GM21528 (cell line): ENCODE data around the gene LSM12.

Source experiments
- ATAC-seq: cut with Tn5 transposase; IDR thresholded peaks from one replicate; pipeline ENCODE4 v1.9.1; 2021; ENCODE audit warnings: mild to moderate bottlenecking, moderate library complexity; ENCODE audit not compliant: unreplicated experiment, low FRiP score

Gene LSM12

DNA sequence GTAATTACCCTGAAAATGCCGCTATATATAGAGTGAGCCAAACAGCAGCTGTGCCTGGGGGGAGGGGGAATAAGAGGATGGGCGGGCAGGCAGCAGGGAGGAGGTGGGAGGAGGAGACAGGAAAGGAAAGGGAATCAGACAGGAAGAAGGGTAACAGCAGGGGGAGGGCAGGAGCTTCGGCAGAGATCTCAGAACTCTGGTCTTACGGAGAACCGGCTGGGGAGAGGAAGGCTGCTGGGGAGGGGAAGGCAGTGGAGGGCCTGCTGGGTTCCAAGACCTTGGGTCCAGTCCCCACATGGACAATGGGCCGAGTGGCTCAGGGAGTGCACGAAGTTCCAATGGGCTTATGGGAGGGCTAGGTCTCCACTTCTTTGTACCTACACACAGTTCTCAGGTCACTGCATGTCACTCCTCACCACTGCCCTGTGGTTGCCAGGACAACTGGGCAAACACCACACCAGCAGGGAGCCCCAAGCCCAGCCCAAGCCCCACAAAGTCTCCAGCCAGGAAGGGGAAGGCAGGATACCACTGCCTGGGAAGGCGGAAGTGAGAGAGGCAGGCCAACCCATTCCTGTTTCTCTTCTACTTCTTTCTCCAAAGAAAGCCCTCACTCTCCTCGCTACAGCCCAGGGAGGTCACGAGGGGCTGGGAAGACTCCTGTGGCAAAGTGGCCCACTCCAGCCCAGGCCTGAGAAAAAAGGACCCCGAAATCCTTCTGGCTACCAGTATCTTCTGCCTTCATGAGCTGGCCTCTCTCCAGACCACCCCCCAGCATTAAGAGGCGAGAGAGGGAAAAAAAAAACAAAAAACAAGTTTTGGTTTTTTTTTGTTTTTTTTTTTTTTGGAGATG lies 29.4 kb upstream of the LSM12 start:
- ATAC-seq, result no peak

DNA sequence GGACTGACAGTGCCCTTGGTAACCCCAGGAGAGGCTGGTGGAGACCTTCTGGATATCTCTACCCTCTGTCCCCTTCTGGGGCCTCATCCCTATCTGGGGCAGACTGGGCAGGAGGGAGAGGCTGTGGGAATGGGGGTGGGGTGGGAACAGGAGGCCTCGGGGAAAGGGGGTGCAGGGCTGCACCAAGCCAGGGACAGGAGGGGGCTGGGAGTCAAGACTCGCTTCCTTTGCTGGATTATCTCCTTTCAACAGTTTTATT lies 28.8 kb upstream of the LSM12 start:
- no peak for ATAC-seq

DNA sequence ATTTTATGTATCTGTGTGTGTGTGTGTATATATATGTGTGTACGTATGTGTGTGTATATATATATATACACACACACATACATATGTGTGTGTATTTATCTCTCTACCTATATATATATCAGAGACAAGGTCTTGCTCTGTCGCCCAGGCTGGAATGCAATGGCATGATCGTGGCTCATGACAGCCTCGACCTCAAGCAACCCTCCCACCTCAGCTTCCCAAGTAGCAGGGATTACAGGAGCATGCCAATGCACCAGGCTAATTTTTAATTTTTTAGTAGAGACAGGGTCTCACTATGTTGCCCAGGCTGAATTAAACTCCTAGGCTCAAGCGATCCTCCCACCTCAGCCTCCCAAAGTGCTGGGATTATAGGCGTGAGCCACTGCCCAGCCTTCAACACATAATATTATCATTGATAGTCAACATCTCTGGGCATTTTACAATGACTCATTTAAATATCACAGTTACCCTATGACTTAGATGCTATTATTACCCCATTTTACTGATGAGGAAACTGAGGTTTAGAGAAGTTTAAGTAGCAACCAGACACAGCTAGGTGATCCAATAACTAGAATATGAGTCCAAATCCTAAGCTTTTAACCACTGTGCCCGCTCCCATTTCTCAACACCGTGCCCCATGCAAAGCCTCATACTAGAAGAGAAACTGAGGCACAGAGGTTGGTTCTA lies 28.4 kb upstream of the LSM12 start:
- ATAC-seq, result no peak

DNA sequence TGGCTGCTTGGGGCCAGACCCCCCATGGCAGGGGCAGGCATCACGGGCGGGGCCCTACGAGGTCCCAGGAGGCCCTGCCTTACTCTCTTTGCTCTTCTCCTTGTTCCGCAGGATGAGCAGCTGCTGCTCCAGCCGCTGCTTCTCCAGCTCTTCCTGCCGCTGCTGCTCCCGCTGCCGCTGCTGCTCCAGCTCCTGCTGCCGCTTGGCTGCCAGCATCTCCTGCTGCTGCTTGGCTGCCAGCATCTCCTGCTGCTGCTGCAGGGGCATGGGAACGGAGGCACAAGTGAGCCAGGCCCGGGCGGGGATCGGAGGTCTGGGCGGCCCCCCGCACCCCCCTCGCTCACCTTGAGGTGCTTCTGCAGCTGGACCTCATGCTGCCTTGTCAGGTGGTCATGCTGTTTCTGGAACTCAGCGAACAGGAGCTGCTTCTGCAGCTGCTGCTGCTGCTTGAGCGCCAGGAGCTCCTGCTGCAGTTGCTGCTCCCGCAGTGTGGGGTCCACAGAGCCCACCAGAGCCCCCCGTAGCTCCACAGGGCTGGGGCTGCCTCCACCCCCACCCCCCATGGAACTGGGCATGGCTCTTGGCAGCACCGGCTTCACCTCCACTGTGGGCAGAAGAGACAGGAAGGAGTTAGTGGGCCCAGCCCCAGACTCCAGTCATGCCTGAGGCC lies 26.9 kb upstream of the LSM12 start:
- ATAC-seq, result no peak

DNA sequence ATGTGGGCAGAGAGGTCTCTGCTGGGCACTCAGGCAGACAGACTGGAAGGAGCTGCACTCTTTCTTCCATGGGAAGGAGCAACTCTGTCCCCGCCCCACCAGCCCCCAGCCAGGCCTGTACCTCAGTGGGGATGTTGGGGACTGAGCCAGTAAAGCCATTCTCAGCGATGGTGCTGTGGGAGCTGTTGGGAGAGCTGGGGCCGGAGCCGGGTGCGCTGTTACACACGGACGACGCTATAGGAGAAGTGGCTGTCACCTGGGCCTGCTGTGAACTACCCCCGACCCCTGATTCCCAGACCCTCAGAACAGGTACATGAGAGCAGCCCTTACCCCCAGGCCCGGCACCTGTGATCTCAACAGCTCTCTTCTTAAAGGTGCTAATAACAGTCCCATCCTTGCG lies 25.6 kb upstream of the LSM12 start:
- ATAC-seq, result no peak

DNA sequence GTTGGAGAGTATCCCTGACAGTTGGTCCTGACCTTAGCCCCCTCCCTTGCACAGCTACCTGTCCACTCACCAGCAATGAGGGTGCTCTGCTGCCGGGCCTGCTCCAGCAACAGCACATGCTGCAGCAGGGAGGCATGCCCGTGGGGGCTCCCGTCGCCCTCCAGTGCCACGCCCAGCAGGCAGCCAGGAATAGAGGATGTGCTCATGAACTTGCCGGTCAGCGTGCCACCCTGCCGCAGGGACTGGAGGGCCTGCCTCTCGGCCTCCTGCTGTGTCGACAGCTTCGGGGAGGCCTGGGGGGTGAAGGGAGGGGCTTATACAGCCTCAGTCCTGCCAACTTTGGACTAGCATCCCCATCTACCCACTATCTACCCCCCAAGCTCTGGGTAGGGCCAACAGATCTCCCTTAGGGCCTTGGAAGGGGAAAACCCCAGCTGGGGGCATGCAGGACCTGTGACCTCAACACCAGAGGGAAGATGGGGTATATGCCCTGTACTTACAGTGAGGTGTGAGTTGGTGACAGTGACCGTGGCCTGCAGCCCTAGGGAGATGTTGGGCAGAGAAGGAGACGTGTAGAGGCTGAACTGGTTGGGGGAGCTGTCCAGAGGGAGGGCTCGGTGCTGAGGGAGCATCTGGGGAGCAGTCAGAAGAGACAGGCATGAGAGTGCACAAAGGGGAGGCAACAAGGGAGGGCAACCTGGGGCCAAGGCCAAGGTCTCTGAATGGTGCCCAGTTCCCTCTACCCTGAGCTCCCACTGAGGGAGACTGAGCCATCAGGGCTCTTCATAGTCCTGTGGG lies 24.9 kb upstream of the LSM12 start:
- no peak for ATAC-seq

DNA sequence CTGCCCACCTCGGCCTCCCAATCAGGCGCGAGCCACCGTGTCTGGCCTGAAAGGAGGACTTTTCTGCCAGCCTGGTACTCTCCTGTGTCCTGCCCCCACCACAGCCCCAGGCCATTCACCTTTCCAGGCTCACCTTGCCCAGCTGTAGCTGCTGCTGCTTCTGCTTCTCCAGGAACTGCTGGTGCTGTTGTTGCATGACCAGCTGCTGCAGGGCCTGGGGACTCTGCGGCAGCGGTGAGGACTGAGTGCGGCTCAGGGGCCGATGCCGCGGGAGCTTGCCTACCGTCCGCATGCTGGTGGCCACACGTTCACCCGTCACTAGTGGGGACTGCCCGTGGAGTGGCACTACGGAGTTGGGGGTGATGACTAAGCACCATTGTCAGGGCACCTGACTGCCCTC lies 21.8 kb upstream of the LSM12 start:
- ATAC-seq, result no peak

DNA sequence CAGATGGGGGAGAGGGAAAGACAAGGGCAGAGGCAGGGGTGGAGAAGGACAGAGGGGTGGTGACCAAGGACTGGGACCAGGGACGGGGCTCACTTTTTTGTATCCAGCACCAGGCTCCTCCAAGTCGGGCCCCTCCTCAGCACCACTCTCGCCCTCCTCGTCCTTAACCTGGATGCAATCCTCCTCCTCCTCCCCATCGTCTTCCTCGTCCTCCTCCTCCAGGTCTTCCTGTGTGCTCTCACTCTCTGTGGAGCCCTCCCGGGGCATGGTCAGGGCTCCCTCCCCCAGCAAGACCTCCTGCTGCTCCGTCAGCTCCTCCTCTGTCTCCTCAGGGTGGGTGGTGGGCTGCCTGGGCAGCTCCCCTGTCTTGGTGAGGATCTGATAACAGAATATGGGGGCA lies 20.8 kb upstream of the LSM12 start:
- ATAC-seq, result no peak

DNA sequence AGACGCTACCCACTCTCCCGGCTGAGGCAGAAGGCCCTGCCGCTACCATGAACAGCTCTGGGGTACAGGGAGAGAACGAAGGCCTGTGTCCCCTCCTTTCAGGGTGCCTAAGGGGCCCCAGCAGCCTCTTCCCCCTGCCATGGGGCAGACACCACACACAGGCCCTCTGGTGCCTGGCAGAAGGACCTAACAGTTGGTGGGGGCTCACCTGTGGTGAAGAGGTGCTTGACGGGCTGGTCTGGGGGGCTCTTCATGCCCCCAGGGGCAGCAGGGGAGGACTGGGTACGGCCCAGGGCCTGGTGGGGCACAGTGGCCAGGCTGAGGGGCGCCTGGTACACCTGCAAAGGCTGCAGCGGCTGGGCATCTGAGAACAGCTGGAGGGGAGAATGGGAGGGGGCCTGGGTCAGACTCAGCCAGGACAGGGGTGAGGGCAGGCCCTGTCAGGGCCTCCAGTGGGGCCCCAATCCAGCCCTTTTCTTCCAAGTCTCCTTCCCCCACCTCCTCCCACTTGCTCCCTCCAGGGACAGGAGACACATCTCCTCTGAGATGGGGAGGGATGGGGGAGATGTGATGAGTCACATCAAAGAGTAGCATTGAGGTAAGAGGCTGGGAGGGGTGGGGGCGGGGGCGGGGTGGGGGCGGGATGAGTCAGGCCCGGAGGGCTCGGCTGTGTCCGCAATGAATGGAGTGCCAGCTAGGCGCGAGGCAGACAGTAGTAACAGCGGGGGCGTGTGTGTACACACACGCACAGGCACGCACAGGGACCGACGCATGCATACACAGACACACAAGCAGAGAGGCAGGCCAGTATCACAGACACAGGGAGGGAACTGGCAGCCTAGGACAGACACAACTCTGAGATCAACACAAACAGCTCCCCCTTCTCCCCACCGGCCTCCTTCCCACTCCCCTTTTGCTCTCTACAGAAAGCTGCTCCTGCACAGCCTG lies 20.2 kb upstream of the LSM12 start:
- ATAC-seq, result no peak

DNA sequence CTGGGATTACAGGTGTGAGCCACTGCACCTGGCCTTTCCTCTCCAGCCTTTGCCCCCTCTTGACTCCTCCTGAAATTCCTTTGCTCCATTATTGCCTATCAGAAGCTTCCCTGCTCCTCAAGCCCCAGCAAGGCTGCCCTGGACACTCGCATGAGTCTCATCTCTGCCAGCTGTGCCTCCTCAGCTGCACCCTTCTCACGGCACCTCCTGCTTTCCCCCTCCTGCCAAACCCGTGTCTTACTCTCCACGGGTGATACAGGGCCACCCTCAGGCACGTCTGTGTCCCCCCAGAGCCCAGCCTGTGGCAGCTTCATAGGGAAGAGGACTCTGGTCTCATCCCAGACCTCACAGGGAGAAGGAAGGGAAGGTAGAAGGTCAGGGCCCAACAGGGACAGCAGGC lies 19.4 kb upstream of the LSM12 start:
- no peak for ATAC-seq

DNA sequence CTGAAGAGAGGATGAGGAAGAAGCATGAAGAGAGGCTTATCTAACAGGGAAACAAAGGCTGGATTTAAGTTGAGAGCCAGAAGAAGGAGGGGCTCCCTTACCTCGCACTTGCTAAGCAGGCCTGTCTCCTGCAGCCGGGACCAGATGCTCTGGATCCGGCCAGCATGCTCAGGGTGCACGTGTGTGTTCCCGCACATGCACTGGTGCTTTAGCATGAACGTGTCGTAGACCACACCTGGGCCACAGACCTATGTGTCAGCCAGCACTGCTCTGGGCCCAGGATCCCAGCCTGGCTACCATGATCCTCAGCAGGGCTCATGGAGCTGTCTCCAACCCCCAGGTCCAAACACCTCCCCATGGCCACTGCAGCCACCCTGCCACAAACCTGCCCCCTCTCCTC lies 18.4 kb upstream of the LSM12 start:
- no peak for ATAC-seq

DNA sequence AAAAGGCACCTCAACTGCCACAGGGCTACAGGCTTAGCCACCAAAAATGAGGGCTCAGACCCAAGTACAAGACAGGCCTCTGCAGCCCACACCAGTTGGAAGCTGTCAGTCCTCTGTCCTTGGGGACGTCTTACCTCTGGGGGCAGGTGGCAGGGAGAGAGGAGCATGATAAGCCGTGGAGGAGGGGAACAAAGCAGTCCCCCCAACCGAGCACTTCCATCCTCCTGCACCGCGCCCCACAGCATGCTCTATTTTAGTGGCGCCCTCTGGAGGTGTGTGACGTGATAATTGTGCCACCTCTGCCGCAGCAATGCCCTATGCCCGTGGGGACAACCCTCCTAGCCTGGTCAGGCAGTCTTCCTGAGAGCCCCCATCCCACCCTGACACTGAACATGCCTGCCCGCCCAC lies 17.7 kb upstream of the LSM12 start:
- no peak for ATAC-seq

DNA sequence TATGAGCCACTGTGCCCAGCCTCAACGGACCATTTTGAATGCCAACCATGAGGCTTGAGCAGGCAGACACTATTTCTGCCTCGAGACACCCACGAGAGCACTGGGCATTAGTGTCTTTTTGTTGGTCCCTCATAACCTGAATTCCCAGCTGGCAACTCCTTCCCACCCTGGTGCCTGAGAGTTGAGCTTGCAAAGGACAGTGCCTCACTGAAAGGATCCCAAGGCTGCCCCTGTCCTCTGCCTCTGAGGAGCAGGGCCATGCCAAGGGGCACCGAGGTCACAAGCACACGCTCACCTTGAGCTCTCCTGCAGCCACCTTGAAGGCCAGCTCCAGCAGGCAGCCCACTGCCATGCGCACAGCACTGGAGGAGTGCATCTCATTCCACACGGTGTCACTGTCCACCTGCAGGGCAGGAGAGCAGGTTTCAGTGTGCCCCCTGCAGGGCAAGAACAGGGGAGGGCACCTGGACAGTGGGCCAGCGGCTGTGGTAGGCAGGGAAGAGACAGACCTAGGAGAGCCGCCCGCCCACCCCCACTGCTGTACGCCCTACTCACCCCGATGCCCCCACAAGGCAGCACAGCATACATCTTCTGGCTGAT lies 16.9 kb upstream of the LSM12 start:
- ATAC-seq, result no peak

DNA sequence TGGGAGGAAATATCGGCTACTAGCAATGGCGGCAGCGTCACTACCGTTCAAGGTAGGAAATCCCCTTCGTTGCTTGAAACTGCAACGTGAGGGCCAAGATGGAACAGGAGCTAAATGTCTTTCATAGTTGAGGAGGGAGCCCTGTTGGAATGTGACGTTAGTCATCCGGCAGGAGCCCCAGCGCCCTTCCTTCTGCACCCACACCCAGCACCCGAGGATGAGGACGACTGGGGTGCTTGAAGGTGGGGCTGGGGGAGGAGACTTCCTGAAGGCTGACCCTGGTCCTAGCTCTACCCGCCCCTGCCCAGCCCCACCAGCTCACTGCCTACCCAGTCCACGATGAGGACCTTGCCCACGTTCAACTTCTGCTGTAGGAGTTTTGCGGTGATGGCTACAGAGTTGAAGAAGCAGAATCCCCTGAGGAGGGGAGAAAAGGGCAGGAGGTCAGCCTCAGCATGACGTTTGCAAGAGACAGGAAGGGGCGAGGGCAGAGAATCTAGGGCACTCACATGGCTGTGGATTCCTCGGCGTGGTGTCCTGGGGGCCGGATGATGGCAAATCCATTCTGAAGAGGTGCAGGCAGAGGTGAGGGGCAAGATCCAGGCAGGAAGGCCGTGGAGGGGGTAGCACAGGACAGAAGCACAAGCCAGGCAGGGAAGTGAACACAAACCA lies 15.9 kb upstream of the LSM12 start:
- no peak for ATAC-seq

DNA sequence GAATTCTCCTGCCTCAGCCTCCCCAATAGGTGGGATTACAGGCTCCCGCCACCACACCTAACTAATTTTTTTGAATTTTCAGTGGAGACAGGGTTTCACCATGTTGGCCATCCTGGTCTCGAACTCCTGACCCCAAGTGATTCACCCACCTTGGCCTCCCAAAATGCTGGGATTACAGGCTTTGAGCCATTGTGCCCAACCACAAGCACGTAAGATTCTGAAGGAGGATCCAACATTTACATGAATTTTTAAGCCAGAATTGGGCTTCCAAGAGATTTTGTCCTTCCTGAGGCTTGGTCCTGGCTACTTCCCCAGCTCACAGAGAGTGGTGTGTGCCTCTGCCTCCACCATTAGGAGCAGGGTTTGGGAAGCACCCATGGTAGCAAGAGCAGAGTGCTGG lies 15.2 kb upstream of the LSM12 start:
- ATAC-seq, result no peak

DNA sequence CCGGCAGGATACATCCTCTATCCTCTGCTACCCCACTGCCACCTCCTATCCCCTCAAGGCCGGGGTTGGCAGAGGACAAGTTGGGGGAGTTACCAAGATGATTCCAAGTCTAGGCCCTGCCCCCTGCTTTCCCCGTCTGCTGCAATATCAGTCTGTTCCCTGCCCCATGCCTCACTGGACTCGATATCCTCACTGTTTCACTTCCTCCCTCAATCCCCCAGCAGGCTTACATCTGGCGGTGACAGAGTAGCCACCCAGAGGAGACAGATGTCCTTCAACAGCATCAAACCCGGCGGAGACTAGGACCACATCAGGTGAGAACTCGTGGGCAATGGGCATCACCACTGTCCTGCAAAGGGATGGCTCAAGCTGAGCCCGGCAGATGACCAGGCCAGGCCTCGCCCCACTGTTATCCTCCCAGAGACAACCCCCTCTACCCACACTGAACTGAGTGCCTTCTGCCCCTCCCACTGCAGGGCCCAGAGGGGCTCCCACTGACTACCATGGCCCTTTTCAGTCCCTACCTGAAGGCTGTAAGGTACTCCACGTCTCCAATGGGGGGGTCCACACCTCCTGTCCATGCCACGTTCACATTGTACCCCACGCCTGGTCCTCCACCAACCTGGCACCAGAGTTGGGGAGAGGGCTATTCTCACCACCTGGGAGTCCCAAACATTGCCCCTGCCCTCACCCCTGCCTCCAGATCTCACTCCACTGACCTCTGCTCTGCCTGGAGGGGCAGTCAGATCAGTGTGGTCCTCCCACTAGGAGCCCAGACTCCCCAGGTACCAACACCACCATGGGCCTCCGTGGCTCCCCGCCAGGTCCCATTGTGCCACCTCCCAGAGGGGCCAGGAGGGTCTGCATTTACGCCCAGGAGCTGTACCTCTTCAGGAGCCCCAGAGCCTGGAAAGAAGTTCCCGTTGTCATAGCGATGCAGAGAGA lies 13.7 kb upstream of the LSM12 start:
- no peak for ATAC-seq

DNA sequence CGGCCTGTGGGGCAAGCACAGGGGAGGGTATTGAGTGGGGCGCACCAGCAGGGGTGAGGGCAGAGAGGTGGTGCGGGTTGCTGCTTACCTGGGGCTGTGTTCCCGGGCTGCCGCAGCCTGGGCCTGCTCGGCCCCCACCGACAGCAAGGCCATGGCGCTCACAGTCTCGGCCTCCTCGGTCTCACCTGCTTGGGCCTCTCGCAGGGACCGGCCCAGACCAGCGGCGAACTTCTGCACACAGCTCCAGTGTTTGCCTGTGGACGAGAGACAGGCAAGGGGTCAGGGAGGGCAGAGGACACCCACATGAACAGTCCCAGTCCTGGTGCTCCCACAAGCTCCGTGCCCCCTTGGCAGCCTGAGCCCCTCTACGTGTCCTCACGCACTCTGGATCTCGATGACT lies 11.9 kb upstream of the LSM12 start:
- no peak for ATAC-seq

DNA sequence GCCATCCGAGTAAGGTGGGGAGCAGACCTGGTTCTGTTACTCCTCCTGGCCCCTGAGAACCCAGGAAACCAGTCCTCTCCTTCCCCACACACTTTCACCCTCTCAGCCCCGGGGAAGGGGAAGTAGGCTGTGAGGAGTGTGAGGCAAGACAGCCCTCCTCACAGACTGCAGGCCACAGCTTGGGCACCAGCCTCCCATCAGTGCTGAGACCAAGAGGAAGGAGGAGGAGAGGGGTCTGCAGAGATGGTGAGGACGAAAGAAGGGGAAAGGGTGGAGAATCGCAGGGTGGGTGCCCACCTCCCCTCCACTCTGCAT lies 11.1 kb upstream of the LSM12 start:
- ATAC-seq, result no peak
